Hepatocyte (in vitro differentiated cells): ENCODE results near the gene PPP1R1B. TPM values are rescaled to one million over a fixed set of nuclear protein-coding genes. Genes with fewer than 3 reads are reported as not detected.

Source experiments
- DNase-seq: peaks from one replicate; pipeline ENCODE4 v3.0.0-alpha.2; 2016; ENCODE audit warnings: low spot score
- H2AFZ ChIP-seq: fragments of 200-600 bp; sonication (generic); 2 replicates; pipeline ENCODE4 v1.6.0; 2016; ENCODE audit warnings: antibody characterized with exemption, mild to moderate bottlenecking
- H3K27ac ChIP-seq: fragments of 200-600 bp; sonication (generic); 2 replicates; pipeline ENCODE4 v1.5.1; 2016; ENCODE audit warnings: mild to moderate bottlenecking
- H3K27me3 ChIP-seq: fragments of 200-600 bp; sonication (generic); 2 replicates; pipeline ENCODE4 v1.6.1; 2016
- H3K36me3 ChIP-seq: fragments of 200-600 bp; sonication (generic); replicated peaks from 2 replicates; pipeline ENCODE4 v1.5.1; 2016; ENCODE audit warnings: low read depth; ENCODE audit not compliant: insufficient read depth
- H3K4me1 ChIP-seq: fragments of 200-600 bp; sonication (generic); 2 replicates; pipeline ENCODE4 v1.5.1; 2016; ENCODE audit warnings: mild to moderate bottlenecking, moderate library complexity; ENCODE audit not compliant: insufficient read depth
- H3K4me2 ChIP-seq: fragments of 200-600 bp; sonication (generic); 2 replicates; pipeline ENCODE4 v1.6.0; 2016
- H3K4me3 ChIP-seq: fragments of 200-600 bp; sonication (generic); 2 replicates; pipeline ENCODE4 v1.5.1; 2016; ENCODE audit warnings: mild to moderate bottlenecking
- H3K79me2 ChIP-seq: fragments of 200-600 bp; sonication (generic); 2 replicates; pipeline ENCODE4 v1.6.0; 2017; ENCODE audit warnings: mild to moderate bottlenecking
- H3K9me2 ChIP-seq: fragments of 200-600 bp; sonication (generic); replicated peaks from 2 replicates; pipeline ENCODE4 v1.6.0; 2017; ENCODE audit warnings: mild to moderate bottlenecking; ENCODE audit not compliant: insufficient read depth
- H3K9me3 ChIP-seq: fragments of 200-600 bp; sonication (generic); 2 replicates; pipeline ENCODE4 v1.5.1; 2016; ENCODE audit warnings: low read depth, mild to moderate bottlenecking
- H4K20me1 ChIP-seq: fragments of 200-600 bp; sonication (generic); 2 replicates; pipeline ENCODE4 v1.6.0; 2016; ENCODE audit warnings: mild to moderate bottlenecking; ENCODE audit not compliant: insufficient read depth, poor library complexity, severe bottlenecking
- EZH2 ChIP-seq: fragments of 200-600 bp; sonication (generic); IDR thresholded peaks from 2 replicates; pipeline ENCODE4 v1.6.1; 2016; ENCODE audit warnings: antibody characterized with exemption, mild to moderate bottlenecking, borderline replicate concordance
- EZH2phosphoT487 ChIP-seq: fragments of 200-600 bp; sonication (generic); IDR thresholded peaks from one replicate; pipeline ENCODE4 v1.6.1; 2018; ENCODE audit warnings: antibody characterized with exemption, mild to moderate bottlenecking, low read depth, moderate library complexity; ENCODE audit not compliant: unreplicated experiment, severe bottlenecking
- whole genome bisulfite sequencing: methylation state at CpG from one replicate; pipeline ENCODE4 v1.1.6; 2016; ENCODE audit warnings: low lambda C conversion rate; ENCODE audit errors: missing lambda C conversion rate; 5-methylcytosine and 5-hydroxymethylcytosine counted together
- polyA plus RNA-seq: library from polyadenylated mRNA; unstranded; fragments of >200 nt; fragmentation: Nextera tagmentation; extraction: Ambion mirVana; gene quantifications from 2 replicates; pipeline ENCODE4 v1.2.1, GENCODE V29; 2016
- total RNA-seq: library from RNA; depleted of rRNA; stranded (reverse); fragments of >200 nt; gene quantifications from 2 replicates; pipeline ENCODE4 v1.2.3, GENCODE V29; 2014
- TF ChIP-seq, protein P1 (sequence below): fragments of 200-600 bp; sonication (generic); IDR thresholded peaks from 2 replicates; pipeline ENCODE4 v1.5.1; 2016; ENCODE audit warnings: antibody characterized with exemption, mild to moderate bottlenecking; ENCODE audit not compliant: poor library complexity

Gene PPP1R1B
- total and polyA plus RNA-seq, 2 experiments from 2014 or later = 1.5 to 3.7 TPM

DNA sequence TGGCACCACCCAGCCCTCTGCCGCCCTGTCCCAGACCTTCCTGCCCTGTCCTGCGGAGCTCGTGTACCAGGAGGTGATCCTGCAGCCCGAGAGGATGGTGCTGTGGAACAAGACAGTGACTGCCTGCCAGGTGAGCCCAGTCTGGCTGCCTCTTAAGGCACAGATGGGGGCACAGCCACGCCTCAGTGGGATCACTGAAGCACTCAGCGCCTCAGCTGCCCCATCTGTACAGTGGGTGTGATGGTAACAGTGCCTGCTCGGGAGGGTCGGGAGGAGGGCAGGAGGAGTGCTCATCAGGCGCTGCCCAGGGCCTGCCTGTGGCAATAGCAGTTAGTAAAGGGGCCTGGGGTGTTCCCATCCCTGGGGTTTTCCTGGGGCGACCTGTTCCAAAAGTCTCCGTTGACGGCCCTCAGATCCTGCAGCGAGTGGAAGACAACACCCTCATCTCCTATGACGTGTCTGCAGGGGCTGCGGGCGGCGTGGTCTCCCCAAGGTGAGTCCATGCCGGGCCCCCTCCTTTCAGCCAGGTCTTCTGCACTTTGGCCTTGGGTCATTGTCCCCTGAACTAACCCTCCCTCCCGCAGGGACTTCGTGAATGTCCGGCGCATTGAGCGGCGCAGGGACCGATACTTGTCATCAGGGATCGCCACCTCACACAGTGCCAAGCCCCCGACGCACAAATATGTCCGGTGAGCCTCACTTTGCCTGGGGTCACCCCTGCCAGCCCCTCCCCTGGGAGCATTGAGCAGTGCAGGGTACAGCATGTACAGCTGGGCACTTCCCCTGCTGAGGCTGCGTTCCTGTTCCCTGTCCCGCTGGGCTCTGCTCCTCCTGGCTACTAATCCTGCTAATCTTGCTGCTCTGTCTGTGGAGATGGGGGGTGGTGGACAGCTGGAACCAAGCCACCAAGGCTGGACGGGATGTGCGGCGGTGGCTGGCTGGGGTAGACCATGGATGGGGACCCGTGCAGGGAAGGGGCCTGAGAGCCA lies 33.9 kb downstream of the PPP1R1B start:
- Histone ChIP-seq H3K79me2 (no peaks in the 10 kb centered on the region), H3K27ac (no peak overlapping the region), H4K20me1 (no peaks in the 10 kb centered on the region), H3K4me1 (peaks cover 22% of the 10 kb centered on the region), H3K27me3 (no peaks in the 10 kb centered on the region), H3K4me3 (no peak overlapping the region), H2AFZ (no peak overlapping the region), H3K9me3 (no peaks in the 10 kb centered on the region), H3K9me2 (no peaks in the 10 kb centered on the region), H3K4me2 (no peak overlapping the region), H3K36me3 (no peaks in the 10 kb centered on the region)
- TF ChIP-seq EZH2phosphoT487 = no peak
- no peak for DNase-seq
- WGBS = 91% methylated on average over 33 of the region's 35 CpGs

DNA sequence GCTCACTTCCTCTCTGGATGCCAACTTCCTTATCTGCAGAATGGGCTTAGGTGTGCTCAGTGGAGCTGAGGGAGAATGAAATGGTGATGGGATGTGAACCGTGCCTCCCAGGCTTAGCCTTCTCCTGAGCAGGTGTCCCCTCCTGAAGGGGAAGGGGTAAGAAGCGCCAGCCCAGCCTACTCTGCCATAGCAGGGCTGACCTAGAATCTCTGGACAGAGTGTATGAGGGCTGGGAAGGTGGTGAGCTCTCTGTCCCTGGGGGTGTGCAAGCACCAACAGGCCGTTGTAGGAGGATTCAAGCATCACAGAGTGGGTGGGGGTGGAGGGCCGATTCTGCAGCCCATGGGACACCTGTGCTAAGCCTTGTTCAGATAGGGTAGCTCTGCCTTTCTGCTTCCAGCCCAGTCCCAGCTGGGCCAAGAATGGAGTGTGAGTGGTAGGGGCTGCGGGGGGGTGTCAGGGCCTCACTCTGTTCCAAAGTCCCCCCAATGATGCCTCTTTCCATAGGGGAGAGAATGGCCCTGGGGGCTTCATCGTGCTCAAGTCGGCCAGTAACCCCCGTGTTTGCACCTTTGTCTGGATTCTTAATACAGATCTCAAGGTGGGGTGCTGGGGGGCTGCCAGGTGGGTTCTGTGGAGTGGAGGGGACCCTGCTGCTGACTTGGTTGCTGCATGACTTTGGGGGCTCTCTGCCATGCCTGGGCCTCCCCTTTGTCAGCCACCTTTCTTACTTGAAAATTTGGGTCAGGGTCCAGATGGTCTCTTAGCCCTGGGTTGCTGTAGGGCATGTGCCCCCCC lies 35.2 kb downstream of the PPP1R1B start:
- Histone ChIP-seq H3K27ac (no peak overlapping the region), H2AFZ (no peak overlapping the region), H3K4me2 (no peak overlapping the region), H3K27me3 (peaks cover 3% of the 10 kb centered on the region), H3K79me2 (no peaks in the 10 kb centered on the region), H3K4me1 (peaks cover 34% of the 10 kb centered on the region), H3K36me3 (no peaks in the 10 kb centered on the region), H3K9me3 (no peaks in the 10 kb centered on the region), H3K4me3 (no peak overlapping the region), H4K20me1 (no peaks in the 10 kb centered on the region), H3K9me2 (no peaks in the 10 kb centered on the region)
- WGBS = 85% methylated on average over 8 of the region's 8 CpGs
- TF ChIP-seq EZH2 (no peak), EZH2phosphoT487 (no peak)
- TF ChIP-seq, protein P1, sequence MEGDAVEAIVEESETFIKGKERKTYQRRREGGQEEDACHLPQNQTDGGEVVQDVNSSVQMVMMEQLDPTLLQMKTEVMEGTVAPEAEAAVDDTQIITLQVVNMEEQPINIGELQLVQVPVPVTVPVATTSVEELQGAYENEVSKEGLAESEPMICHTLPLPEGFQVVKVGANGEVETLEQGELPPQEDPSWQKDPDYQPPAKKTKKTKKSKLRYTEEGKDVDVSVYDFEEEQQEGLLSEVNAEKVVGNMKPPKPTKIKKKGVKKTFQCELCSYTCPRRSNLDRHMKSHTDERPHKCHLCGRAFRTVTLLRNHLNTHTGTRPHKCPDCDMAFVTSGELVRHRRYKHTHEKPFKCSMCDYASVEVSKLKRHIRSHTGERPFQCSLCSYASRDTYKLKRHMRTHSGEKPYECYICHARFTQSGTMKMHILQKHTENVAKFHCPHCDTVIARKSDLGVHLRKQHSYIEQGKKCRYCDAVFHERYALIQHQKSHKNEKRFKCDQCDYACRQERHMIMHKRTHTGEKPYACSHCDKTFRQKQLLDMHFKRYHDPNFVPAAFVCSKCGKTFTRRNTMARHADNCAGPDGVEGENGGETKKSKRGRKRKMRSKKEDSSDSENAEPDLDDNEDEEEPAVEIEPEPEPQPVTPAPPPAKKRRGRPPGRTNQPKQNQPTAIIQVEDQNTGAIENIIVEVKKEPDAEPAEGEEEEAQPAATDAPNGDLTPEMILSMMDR = no peak
- DNase-seq = no peak

DNA sequence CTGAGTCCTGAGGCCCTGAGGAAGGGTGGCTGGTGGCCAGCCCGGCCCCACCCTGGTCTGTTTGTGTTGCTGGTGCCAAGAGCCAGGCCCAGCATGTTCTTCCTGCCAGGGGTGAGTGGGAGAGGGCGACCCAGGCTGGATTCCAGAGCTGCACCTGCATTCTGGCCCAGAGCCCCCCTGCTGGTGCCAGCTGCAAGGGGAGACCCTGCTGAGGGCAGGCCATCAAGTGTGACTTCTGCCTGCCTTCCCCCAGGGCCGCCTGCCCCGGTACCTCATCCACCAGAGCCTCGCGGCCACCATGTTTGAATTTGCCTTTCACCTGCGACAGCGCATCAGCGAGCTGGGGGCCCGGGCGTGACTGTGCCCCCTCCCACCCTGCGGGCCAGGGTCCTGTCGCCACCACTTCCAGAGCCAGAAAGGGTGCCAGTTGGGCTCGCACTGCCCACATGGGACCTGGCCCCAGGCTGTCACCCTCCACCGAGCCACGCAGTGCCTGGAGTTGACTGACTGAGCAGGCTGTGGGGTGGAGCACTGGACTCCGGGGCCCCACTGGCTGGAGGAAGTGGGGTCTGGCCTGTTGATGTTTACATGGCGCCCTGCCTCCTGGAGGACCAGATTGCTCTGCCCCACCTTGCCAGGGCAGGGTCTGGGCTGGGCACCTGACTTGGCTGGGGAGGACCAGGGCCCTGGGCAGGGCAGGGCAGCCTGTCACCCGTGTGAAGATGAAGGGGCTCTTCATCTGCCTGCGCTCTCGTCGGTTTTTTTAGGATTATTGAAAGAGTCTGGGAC lies 36.0 kb downstream of the PPP1R1B start:
- no peak overlapping the region for H3K27ac ChIP-seq
- no peaks in the 10 kb centered on the region for H3K9me3 ChIP-seq
- H3K27me3 ChIP-seq = peaks cover 3% of the 10 kb centered on the region
- no peaks in the 10 kb centered on the region for H4K20me1 ChIP-seq
- no peak overlapping the region for H2AFZ ChIP-seq
- H3K9me2 ChIP-seq = no peaks in the 10 kb centered on the region
- peaks cover 40% of the 10 kb centered on the region for H3K4me1 ChIP-seq
- whole genome bisulfite sequencing = 90% methylated on average over 22 of the region's 22 CpGs
- no peaks in the 10 kb centered on the region for H3K36me3 ChIP-seq
- H3K79me2 ChIP-seq = no peaks in the 10 kb centered on the region
- DNase-seq = no peak
- no peak overlapping the region for H3K4me3 ChIP-seq
- peak overlapping the region; percentile 51 for H3K4me2 ChIP-seq
- TF ChIP-seq, protein P1 = no peak
- no peak for TF ChIP-seq EZH2
- no peak for TF ChIP-seq EZH2phosphoT487
